Measurements from ENCODE around the gene NMT1.

DNA sequence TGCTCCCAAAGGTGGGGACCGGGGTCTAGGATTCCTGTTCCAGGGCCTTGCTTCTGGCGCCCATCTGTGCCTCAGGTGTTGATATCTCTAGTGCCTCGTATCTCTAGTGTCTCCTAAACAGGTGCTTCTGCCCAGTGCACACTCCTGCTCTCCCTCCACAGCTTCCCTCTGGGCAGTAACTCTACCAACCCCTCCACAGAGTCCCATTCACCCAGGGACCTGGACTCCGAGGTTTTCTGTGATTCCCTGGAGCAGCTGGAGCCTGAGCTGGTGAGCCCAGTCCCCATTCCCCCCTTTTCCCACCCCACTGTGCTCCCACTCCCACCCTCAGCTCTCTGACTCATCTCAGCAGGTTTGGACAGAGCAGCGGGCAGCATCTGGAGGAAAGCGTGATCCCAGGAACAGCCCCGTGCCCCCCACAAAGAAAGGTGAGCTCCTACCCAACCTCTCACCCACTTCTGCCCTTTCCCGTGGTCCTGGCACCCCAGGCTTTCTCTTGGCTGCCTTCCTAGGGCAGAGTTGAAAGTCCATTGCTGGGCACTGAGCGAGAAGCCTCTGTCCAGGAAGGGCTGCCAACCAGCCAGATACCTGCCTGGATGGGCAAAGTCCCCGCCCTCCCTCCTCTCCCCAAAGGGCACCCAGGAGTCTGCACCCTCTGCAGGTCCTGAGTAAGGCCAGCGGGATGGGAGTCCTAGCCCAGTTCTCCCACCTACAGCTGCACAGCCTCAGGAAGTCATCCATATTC, 76.6 kb downstream of the NMT1 start:
- TF ChIP-seq GATA2 (IDR thresholded peaks at IDR 0.05; ENCODE audit: low read depth, low read length): no peak
- no peak for TF ChIP-seq GATA3 (IDR thresholded peaks at IDR 0.05; ENCODE audit: low read depth, low read length)

All from SH-SY5Y (cell line).